GM19397 (cell line): ENCODE measurements around the gene CDON.

Experiments
- ATAC-seq: cut with Tn5 transposase; IDR thresholded peaks from one replicate; pipeline ENCODE4 v1.9.1; 2021; ENCODE audit warnings: mild to moderate bottlenecking, moderate library complexity; ENCODE audit not compliant: unreplicated experiment

The CDON gene

GRCh38 chr11:126062679-126063506 is at the start of gene CDON:
Gene CDON (minus strand): TSS chr11:126062866. CDS start chr11:126023476, 39,390 bp downstream.
- ATAC-seq: peak; percentile 97

- ATAC-seq: no peak
Observed at GRCh38 chr11:126111458-126112116, 48.9 kb upstream of the CDON start.

- ATAC-seq: no peak
Observed at GRCh38 chr11:126109941-126110731, 47.5 kb upstream of the CDON start.

GRCh38 chr11:126106594-126107328 is 44.1 kb upstream of the CDON start:
- ATAC-seq: no peak

- ATAC-seq: no peak
Observed at GRCh38 chr11:126105748-126106080, 43.0 kb upstream of the CDON start.

GRCh38 chr11:126105022-126105747 is 42.5 kb upstream of the CDON start:
- no peak for ATAC-seq

GRCh38 chr11:126104420-126104819 is 41.8 kb upstream of the CDON start:
- no peak for ATAC-seq

GRCh38 chr11:126103150-126103549 is 40.5 kb upstream of the CDON start:
- ATAC-seq: no peak

GRCh38 chr11:126102436-126102981 is 39.8 kb upstream of the CDON start:
- no peak for ATAC-seq

GRCh38 chr11:126101930-126102283 is 39.2 kb upstream of the CDON start:
- ATAC-seq: no peak

GRCh38 chr11:126101251-126101929 is 38.7 kb upstream of the CDON start:
- no peak for ATAC-seq

- no peak for ATAC-seq
Observed at GRCh38 chr11:126100716-126101115, 38.0 kb upstream of the CDON start.

- ATAC-seq: no peak
Observed at GRCh38 chr11:126098204-126098769, 35.6 kb upstream of the CDON start.

- ATAC-seq: no peak
Observed at GRCh38 chr11:126095745-126096144, 33.1 kb upstream of the CDON start.

- no peak for ATAC-seq
Observed at GRCh38 chr11:126090452-126090851, 27.8 kb upstream of the CDON start.

- no peak for ATAC-seq
Observed at GRCh38 chr11:126088999-126089398, 26.3 kb upstream of the CDON start.

- ATAC-seq: no peak
Observed at GRCh38 chr11:126086248-126086647, 23.6 kb upstream of the CDON start.

- no peak for ATAC-seq
Observed at GRCh38 chr11:126084608-126084912, 21.9 kb upstream of the CDON start.

- no peak for ATAC-seq
Observed at GRCh38 chr11:126083829-126084607, 21.4 kb upstream of the CDON start.
